NCI-H146 (cell line): ENCODE results near the gene FAM8A1.
"Not testable (repeated sequence)": the region's sequence is repeated elsewhere in the genome, so short reads cannot be mapped to it uniquely, and the experiment has no call there.

Experiments
- DNase-seq: peaks from one replicate; lab custom pipeline; 2025; lab: John Stamatoyannopoulos, UW

FAM8A1 gene

GRCh38 chr6:17599877-17600526 is at the start of gene FAM8A1:
TSS of gene FAM8A1 (plus strand) at chr6:17600302. CDS start at chr6:17600410, 108 bp downstream.
- peak; percentile 94 for DNase-seq

GRCh38 chr6:17551383-17551958 is 48.6 kb upstream of the FAM8A1 start:
- DNase-seq = no peak

GRCh38 chr6:17552861-17553260 is 47.2 kb upstream of the FAM8A1 start:
- no peak for DNase-seq

GRCh38 chr6:17556014-17556413 is 44.1 kb upstream of the FAM8A1 start:
- DNase-seq = no peak

- DNase-seq = no peak
Observed at GRCh38 chr6:17562636-17563035, 37.5 kb upstream of the FAM8A1 start.

GRCh38 chr6:17565399-17565798 is 34.7 kb upstream of the FAM8A1 start:
- DNase-seq = no peak

GRCh38 chr6:17574866-17575560 is 25.1 kb upstream of the FAM8A1 start:
- no peak for DNase-seq

- DNase-seq = no peak
Observed at GRCh38 chr6:17577059-17577458, 23.0 kb upstream of the FAM8A1 start.

GRCh38 chr6:17580518-17581048 is 19.5 kb upstream of the FAM8A1 start:
- DNase-seq = no peak

- DNase-seq = not testable (repeated sequence)
Observed at GRCh38 chr6:17581282-17581681, 18.8 kb upstream of the FAM8A1 start.

- DNase-seq = no peak
Observed at GRCh38 chr6:17583811-17584210, 16.3 kb upstream of the FAM8A1 start.

GRCh38 chr6:17584241-17584803 is 15.8 kb upstream of the FAM8A1 start:
- DNase-seq = peak; percentile 67

- DNase-seq = peak; percentile 50
Observed at GRCh38 chr6:17585766-17586490, 14.2 kb upstream of the FAM8A1 start.

GRCh38 chr6:17586623-17587022 is 13.5 kb upstream of the FAM8A1 start:
- not testable (repeated sequence) for DNase-seq

- no peak for DNase-seq
Observed at GRCh38 chr6:17588011-17588410, 12.1 kb upstream of the FAM8A1 start.

GRCh38 chr6:17589406-17590096 is 10.6 kb upstream of the FAM8A1 start:
- peak; percentile 7 for DNase-seq

GRCh38 chr6:17591287-17591686 is 8.8 kb upstream of the FAM8A1 start:
- no peak for DNase-seq

- no peak for DNase-seq
Observed at GRCh38 chr6:17593246-17593645, 6.9 kb upstream of the FAM8A1 start.

GRCh38 chr6:17596085-17596484 is 4.0 kb upstream of the FAM8A1 start:
- DNase-seq = no peak

GRCh38 chr6:17600527-17601385 is 654 bp downstream of the FAM8A1 start:
- peak; percentile 70 for DNase-seq

- DNase-seq = no peak
Observed at GRCh38 chr6:17601386-17601703, 1.2 kb downstream of the FAM8A1 start.
